Endothelial cell of umbilical vein (primary cell): ENCODE results near the gene ZNF74. TPM values are rescaled to one million over a fixed set of nuclear protein-coding genes. Genes with fewer than 3 reads are reported as not detected.

ENCODE experiments used
- BruUV-seq: library from RNA; stranded (reverse); fragments of 400-500 nt; replicated peaks from 2 replicates; lab custom pipeline; 2021; lab: Mats Ljungman, UMichigan
- CTCF ChIA-PET: fragments of 300-600, 350-600 bp; sonication (Branson Sonifier 250); formaldehyde crosslinking; loops from one replicate; lab custom pipeline; 2021; ENCODE audit warnings: antibody characterized with exemption, inconsistent platforms; lab: Charles Lee
- POLR2A ChIA-PET: fragments of 300-600, 350-600 bp; sonication (Branson Sonifier 250); formaldehyde crosslinking; loops from one replicate; lab custom pipeline; 2021; ENCODE audit warnings: antibody characterized with exemption, inconsistent platforms; lab: Charles Lee
- DNase-seq: peaks from one replicate; pipeline ENCODE4 v3.0.0-alpha.2; 2011; ENCODE audit warnings: low read depth, low spot score
- FAIRE-seq: peaks from 2 replicates; lab custom pipeline; 2011; peaks lifted over from hg19 to GRCh38; lab: Jason Lieb, UNC
- H2AFZ ChIP-seq: 2 replicates; pipeline ENCODE4 v1.6.0; 2012; ENCODE audit warnings: low read depth, low read length, control low read depth, inconsistent platforms
- H3K27ac ChIP-seq: 2 replicates; pipeline ENCODE4 v1.5.1; 2011; ENCODE audit warnings: low read depth, mild to moderate bottlenecking, control low read depth, low read length, moderate library complexity; ENCODE audit not compliant: insufficient read depth
- H3K27me3 ChIP-seq, 2 experiments: 2 replicates each; pipeline versions ENCODE4 v1.6.0 to v1.6.1; 2011; ENCODE audit warnings: low read length in 2 of 2, mixed read lengths in 1 of 2; ENCODE audit not compliant: control insufficient read depth in 2 of 2, insufficient read depth in 2 of 2
- H3K36me3 ChIP-seq, 2 experiments: 2 replicates in 1 of 2; 3 replicates in 1 of 2; pipeline ENCODE4 v1.5.1; 2011; ENCODE audit warnings: low read length in 2 of 2, mild to moderate bottlenecking in 1 of 2, moderate library complexity in 1 of 2; ENCODE audit not compliant: control insufficient read depth in 2 of 2, insufficient read depth in 2 of 2; ENCODE audit errors: extremely low read depth in 1 of 2
- H3K4me1 ChIP-seq: 3 replicates; pipeline ENCODE4 v1.5.1; 2011; ENCODE audit warnings: mild to moderate bottlenecking, low read length; ENCODE audit not compliant: control insufficient read depth, insufficient read depth; ENCODE audit errors: extremely low read depth
- H3K4me2 ChIP-seq: 2 replicates; pipeline ENCODE4 v1.6.1; 2011; ENCODE audit warnings: low read length, control low read depth, mixed read lengths; ENCODE audit not compliant: insufficient read depth
- H3K4me3 ChIP-seq, 3 experiments: fragments of 200-600 bp in 1 of 3; sonication (generic), shearing (Covaris generic) in 1 of 3; replicated peaks in 1 of 3; 2 replicates each; pipeline ENCODE4 v1.5.1; 2011 to 2016; ENCODE audit warnings: control low read depth in 3 of 3, low read length in 3 of 3, mild to moderate bottlenecking in 2 of 3, inconsistent platforms in 1 of 3, low read depth in 1 of 3, moderate library complexity in 1 of 3; ENCODE audit not compliant: insufficient read depth in 1 of 3
- H3K79me2 ChIP-seq: 2 replicates; pipeline ENCODE4 v1.6.0; 2012; ENCODE audit warnings: low read length, inconsistent platforms; ENCODE audit not compliant: control insufficient read depth, insufficient read depth
- H3K9ac ChIP-seq: replicated peaks from 2 replicates; pipeline ENCODE3; 2011; ENCODE audit warnings: low read length, control low read depth; ENCODE audit not compliant: insufficient read depth; ENCODE audit errors: extremely low read depth
- H3K9me1 ChIP-seq: replicated peaks from 3 replicates; pipeline ENCODE4 v1.6.0; 2011; ENCODE audit warnings: mild to moderate bottlenecking, low read length; ENCODE audit not compliant: control insufficient read depth, insufficient read depth; ENCODE audit errors: extremely low read depth
- H3K9me3 ChIP-seq: replicated peaks from 2 replicates; pipeline ENCODE4 v1.5.1; 2012; ENCODE audit warnings: low read length, inconsistent platforms; ENCODE audit not compliant: control insufficient read depth, insufficient read depth
- H4K20me1 ChIP-seq: replicated peaks from 2 replicates; pipeline ENCODE3; 2011; ENCODE audit warnings: mild to moderate bottlenecking, low read length; ENCODE audit not compliant: control insufficient read depth, insufficient read depth; ENCODE audit errors: extremely low read depth
- EZH2 ChIP-seq: IDR thresholded peaks from 2 replicates; pipeline ENCODE4 v1.6.1; 2012; ENCODE audit warnings: borderline replicate concordance, low read depth, mild to moderate bottlenecking, moderate library complexity, low read length, inconsistent platforms; ENCODE audit not compliant: severe bottlenecking
- FOS ChIP-seq: IDR thresholded peaks from 2 replicates; pipeline ENCODE4 v1.6.1; 2011; ENCODE audit warnings: mild to moderate bottlenecking, low read length, moderate library complexity, borderline replicate concordance; ENCODE audit not compliant: insufficient read depth
- GATA2 ChIP-seq: IDR thresholded peaks from 2 replicates; pipeline ENCODE4 v1.7.0; 2011; ENCODE audit warnings: low read depth, mild to moderate bottlenecking, moderate library complexity, mixed read lengths, low read length; ENCODE audit not compliant: insufficient read length, insufficient read depth
- JUN ChIP-seq: IDR thresholded peaks from 2 replicates; pipeline ENCODE4 v1.6.1; 2011; ENCODE audit warnings: borderline replicate concordance, low read depth; ENCODE audit not compliant: insufficient read length, insufficient read depth
- MYC ChIP-seq: IDR thresholded peaks from one replicate; pipeline ENCODE4 v1.6.1; 2011; ENCODE audit warnings: mild to moderate bottlenecking, low read depth, low read length
- POLR2A ChIP-seq: IDR thresholded peaks from 2 replicates; pipeline ENCODE4 v1.6.1; 2012; ENCODE audit warnings: low read depth, mild to moderate bottlenecking, control low read depth, low read length
- POLR2AphosphoS5 ChIP-seq: IDR thresholded peaks from 2 replicates; pipeline ENCODE4 v1.6.1; 2012; ENCODE audit warnings: low read depth, mild to moderate bottlenecking, control low read depth, low read length, moderate library complexity; ENCODE audit not compliant: insufficient read depth
- dilution Hi-C: fragments of 300-500 bp; cut with MboI; formaldehyde crosslinking; loops from one replicate; pipeline ENCODE4 v1.15.0; 2019; ENCODE audit warnings: low sequenced_read_pairs; ENCODE audit not compliant: extremely low pct_ligation_motif_present
- intact Hi-C: fragments of 100-400 bp; cut with micrococcal nuclease; formaldehyde crosslinking; loops from one replicate; pipeline ENCODE4 v1.10.0; 2022
- polyA plus RNA-seq, 4 experiments: library from polyadenylated mRNA; depleted of rRNA in 3 of 4; stranded (reverse) in 3 of 4; unstranded in 1 of 4; fragments of >200 nt; gene quantifications; 2 replicates each; pipeline versions ENCODE4 v1.2.1 to v1.2.3, GENCODE V29; 2011 to 2012; ENCODE audit warnings: missing spikeins in 1 of 4
- total RNA-seq: library from RNA; stranded (reverse); gene quantifications from 2 replicates; pipeline ENCODE4 v1.2.3, GENCODE V29; 2021
- TF ChIP-seq, protein P1 (sequence below), 2 donors: IDR thresholded peaks; 1 replicate in 1 of 2; 2 replicates in 1 of 2; pipeline ENCODE4 v1.5.1; 2011; ENCODE audit warnings: low read length in 2 of 2, mild to moderate bottlenecking in 2 of 2, moderate library complexity in 2 of 2, control low read depth in 1 of 2, inconsistent platforms in 1 of 2, low read depth in 1 of 2; ENCODE audit not compliant: insufficient read depth in 1 of 2; ENCODE audit errors: extremely low read depth in 1 of 2
- TF ChIP-seq, protein P2 (sequence below): IDR thresholded peaks from 2 replicates; pipeline ENCODE4 v1.6.1; 2011; ENCODE audit not compliant: insufficient read depth, insufficient read length

Gene ZNF74
- total and polyA plus RNA-seq, 2 donors (not counting 3 experiments of a cell fraction or from before 2014, with no cell fraction given): 8.6 to 13.4 TPM

GRCh38 chr22:20433191-20433590 lies 39.2 kb downstream of the ZNF74 start:
- Histone ChIP-seq H4K20me1 (peaks cover 2% of the 10 kb centered on the region), H3K4me1 (peaks cover 14% of the 10 kb centered on the region), H3K36me3 (peaks cover 4 to 6% of the 10 kb centered on the region in 2 experiments), H3K4me2 (no peak overlapping the region), H3K9ac (no peak overlapping the region), H3K9me1 (no peaks in the 10 kb centered on the region), H2AFZ (no peak overlapping the region), H3K79me2 (peaks cover 14% of the 10 kb centered on the region), H3K27ac (no peak overlapping the region), H3K9me3 (no peaks in the 10 kb centered on the region), H3K4me3 (no peak overlapping the region), H3K27me3 (no peaks in the 10 kb centered on the region)
- no peak for FAIRE-seq
- BruUV-seq: no TSS peak
- TF ChIP-seq, protein P1, sequence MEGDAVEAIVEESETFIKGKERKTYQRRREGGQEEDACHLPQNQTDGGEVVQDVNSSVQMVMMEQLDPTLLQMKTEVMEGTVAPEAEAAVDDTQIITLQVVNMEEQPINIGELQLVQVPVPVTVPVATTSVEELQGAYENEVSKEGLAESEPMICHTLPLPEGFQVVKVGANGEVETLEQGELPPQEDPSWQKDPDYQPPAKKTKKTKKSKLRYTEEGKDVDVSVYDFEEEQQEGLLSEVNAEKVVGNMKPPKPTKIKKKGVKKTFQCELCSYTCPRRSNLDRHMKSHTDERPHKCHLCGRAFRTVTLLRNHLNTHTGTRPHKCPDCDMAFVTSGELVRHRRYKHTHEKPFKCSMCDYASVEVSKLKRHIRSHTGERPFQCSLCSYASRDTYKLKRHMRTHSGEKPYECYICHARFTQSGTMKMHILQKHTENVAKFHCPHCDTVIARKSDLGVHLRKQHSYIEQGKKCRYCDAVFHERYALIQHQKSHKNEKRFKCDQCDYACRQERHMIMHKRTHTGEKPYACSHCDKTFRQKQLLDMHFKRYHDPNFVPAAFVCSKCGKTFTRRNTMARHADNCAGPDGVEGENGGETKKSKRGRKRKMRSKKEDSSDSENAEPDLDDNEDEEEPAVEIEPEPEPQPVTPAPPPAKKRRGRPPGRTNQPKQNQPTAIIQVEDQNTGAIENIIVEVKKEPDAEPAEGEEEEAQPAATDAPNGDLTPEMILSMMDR (IDR thresholded peaks at IDR 0.05; ENCODE audit: extremely low read depth in 1 of 2, insufficient read depth in 1 of 2, low read depth in 1 of 2, low read length in 2 of 2): no peak
- TF ChIP-seq, protein P2, sequence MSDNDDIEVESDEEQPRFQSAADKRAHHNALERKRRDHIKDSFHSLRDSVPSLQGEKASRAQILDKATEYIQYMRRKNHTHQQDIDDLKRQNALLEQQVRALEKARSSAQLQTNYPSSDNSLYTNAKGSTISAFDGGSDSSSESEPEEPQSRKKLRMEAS: no peak
- TF ChIP-seq JUN (no peak), POLR2AphosphoS5 (no peak), POLR2A (no peak), MYC (no peak), FOS (no peak), GATA2 (no peak), EZH2 (no peak)
- CTCF ChIA-PET: interaction anchor here (0.9 to 4.8 kb wide), 3 partner anchors 15 to 23 kb away, joined by 3 to 36 read pairs (median 15); no protein-coding TSS in a partner anchor
- POLR2A ChIA-PET: interaction anchor here (0.6 kb wide), 1 partner anchor 15 kb away, joined by 8 read pairs; no protein-coding TSS in a partner anchor
- dilution Hi-C loops (no loop called here), intact Hi-C loops (no loop called here)
- no peak for DNase-seq
